ENCODE data around the gene NDST3. TPM values are rescaled to one million over a fixed set of nuclear protein-coding genes. Genes with fewer than 3 reads are reported as not detected.

Gene NDST3
- total RNA-seq, 6 experiments from 2014 or later, result not detected

GRCh38 chr4:118005883-118006282 is 28.4 kb upstream of the NDST3 start:
- H3K27ac Mint-ChIP-seq, result no peak overlapping the region
- H3K9me3 Mint-ChIP-seq, result no peaks in the 10 kb centered on the region
- TF ChIP-seq CTCF (IDR thresholded peaks at IDR 0.05), result no peak
- H3K27me3 Mint-ChIP-seq (ENCODE audit: insufficient read depth), result peaks cover 6% of the 10 kb centered on the region; the same call in 1 of the 2 replicates
- no peaks in the 10 kb centered on the region for H3K4me1 Mint-ChIP-seq (ENCODE audit: low read depth)
- no peak overlapping the region for H3K4me3 Mint-ChIP-seq
- H3K36me3 Mint-ChIP-seq (ENCODE audit: low read depth), result no peaks in the 10 kb centered on the region
- no peak for DNase-seq

GRCh38 chr4:118012142-118012541 is 22.1 kb upstream of the NDST3 start:
- H3K36me3 Mint-ChIP-seq (ENCODE audit: low read depth), result no peaks in the 10 kb centered on the region
- no peak overlapping the region; the same call in 1 of the 2 replicates for H3K27ac Mint-ChIP-seq
- no peak overlapping the region for H3K4me3 Mint-ChIP-seq
- no peak for DNase-seq
- peak; percentile 50 for TF ChIP-seq CTCF (IDR thresholded peaks at IDR 0.05)
- H3K27me3 Mint-ChIP-seq (ENCODE audit: insufficient read depth), result peaks cover 3% of the 10 kb centered on the region; the same call in 1 of the 2 replicates
- H3K4me1 Mint-ChIP-seq (ENCODE audit: low read depth), result no peaks in the 10 kb centered on the region
- no peaks in the 10 kb centered on the region for H3K9me3 Mint-ChIP-seq

DNA sequence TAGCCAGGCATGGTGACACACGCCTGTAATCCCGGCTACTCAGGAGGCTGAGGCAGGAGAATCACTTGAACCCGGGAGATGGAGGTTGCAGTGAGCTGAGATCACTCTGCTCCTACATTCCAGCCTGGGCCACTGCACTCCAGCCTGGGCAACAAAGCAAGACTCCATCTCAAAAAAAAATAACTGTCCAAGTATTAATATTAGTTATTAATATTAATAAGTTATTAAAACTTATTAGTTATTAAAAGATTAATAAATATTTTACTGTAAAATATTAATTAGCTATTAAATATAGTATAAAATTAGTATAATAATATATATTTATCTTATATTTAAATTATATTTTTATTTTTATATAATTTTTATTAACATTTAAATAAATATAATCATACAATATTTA is 19.5 kb upstream of the NDST3 start:
- no peaks in the 10 kb centered on the region for H3K4me1 Mint-ChIP-seq (ENCODE audit: low read depth)
- no peak overlapping the region for H3K27ac Mint-ChIP-seq
- no peaks in the 10 kb centered on the region; the same call in 1 of the 2 replicates for H3K27me3 Mint-ChIP-seq (ENCODE audit: insufficient read depth)
- TF ChIP-seq CTCF (IDR thresholded peaks at IDR 0.05), result no peak
- no peak for DNase-seq
- no peaks in the 10 kb centered on the region for H3K36me3 Mint-ChIP-seq (ENCODE audit: low read depth)
- no peaks in the 10 kb centered on the region for H3K9me3 Mint-ChIP-seq
- no peak overlapping the region for H3K4me3 Mint-ChIP-seq

GRCh38 chr4:118018381-118019145 is 15.7 kb upstream of the NDST3 start:
- no peak overlapping the region for H3K4me3 Mint-ChIP-seq
- H3K27me3 Mint-ChIP-seq (ENCODE audit: insufficient read depth), result peaks cover 2% of the 10 kb centered on the region; the same call in 1 of the 2 replicates
- no peaks in the 10 kb centered on the region for H3K9me3 Mint-ChIP-seq
- H3K4me1 Mint-ChIP-seq (ENCODE audit: low read depth), result no peaks in the 10 kb centered on the region
- no peaks in the 10 kb centered on the region for H3K36me3 Mint-ChIP-seq (ENCODE audit: low read depth)
- DNase-seq, result no peak
- no peak overlapping the region for H3K27ac Mint-ChIP-seq
- TF ChIP-seq CTCF (IDR thresholded peaks at IDR 0.05), result no peak

- Mint-ChIP-seq H3K27ac (no peak overlapping the region), H3K4me3 (no peak overlapping the region), H3K27me3 (ENCODE audit: insufficient read depth) (peaks cover 10% of the 10 kb centered on the region), H3K4me1 (ENCODE audit: low read depth) (no peaks in the 10 kb centered on the region), H3K36me3 (ENCODE audit: low read depth) (no peaks in the 10 kb centered on the region), H3K9me3 (no peaks in the 10 kb centered on the region)
- no peak for DNase-seq
- TF ChIP-seq CTCF (IDR thresholded peaks at IDR 0.05), result no peak
Measured at GRCh38 chr4:118026806-118027205, 7.5 kb upstream of the NDST3 start.

Data from HFFc6 (cell line).